ENCODE measurements around the gene ABCF1. TPM values are rescaled to one million over a fixed set of nuclear protein-coding genes. Genes with fewer than 3 reads are reported as not detected.

The ABCF1 gene
- total and polyA plus RNA-seq, 12 donors, result 32.6 to 49.1 (median 41.9) TPM

DNA sequence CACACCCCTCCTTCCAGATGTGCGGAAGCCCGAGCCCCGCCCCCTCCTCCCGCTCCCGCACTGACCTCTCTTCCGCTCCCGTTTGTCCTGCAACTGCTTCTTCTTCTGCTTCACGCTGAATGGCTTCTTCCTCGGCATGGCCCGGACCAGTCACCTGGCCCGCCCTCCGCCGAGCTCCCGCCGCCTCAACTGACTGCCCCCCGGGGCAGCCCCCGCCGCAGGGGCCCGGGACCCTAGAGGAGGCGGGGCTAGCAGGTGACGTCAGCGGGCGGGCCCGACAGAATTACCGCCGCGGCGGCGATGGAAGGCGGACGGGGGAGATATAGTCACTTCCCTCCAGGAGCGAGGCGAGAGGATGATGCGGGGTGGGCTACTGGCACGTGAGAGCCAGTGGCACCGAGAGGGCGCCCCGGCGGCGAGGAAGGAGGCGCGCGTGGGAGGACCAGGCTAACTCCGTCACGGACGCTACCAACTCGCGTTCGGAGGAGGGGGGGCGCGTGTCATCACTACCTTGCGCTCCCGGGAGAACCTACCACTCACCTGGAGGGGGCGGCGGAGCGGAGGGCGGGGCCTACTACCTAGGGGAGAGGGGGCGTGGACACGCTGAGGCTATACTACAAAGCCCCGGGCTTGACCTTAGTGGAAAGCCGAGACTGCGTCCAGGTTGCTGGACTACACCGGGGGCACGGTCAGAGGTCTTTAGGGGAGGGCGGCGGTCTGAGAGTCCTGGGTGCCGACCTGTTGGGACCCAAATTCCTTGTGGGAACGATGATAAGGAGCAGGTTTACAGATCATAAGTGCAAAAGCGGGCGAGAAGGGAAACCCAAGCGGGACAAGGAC is 15.0 kb upstream of the ABCF1 start, which contains the start of gene GNL1:
GNL1 (minus strand) TSS at position 424 of the 840 bp plus-strand sequence; CDS start at position 138, 286 bp downstream.
- H3K27me3 ChIP-seq, result no peaks in the 10 kb centered on the region
- intact Hi-C loops (cut with DNase I), result loop anchor here in 4 of 10 donors (1.0 to 10.0 kb wide), 5 partner anchors 15 to 529 kb away; partner anchors contain the start of genes ABCF1 (in 4 of the 4) and TUBB (in 3 of the 4)
- peak; percentile 92 to 95 for DNase-seq
- peak within 1 kb of the TSS; percentile 92 to 99 (median 96) for H3K27ac ChIP-seq
- peak within 1 kb of the TSS; percentile 65 to 99 (median 94) for H3K4me3 ChIP-seq
- peak; percentile 78 to 91 (median 84) for ATAC-seq
- WGBS, 2 donors, result 0% methylated on average over 70 to 71 of the region's 71 CpGs
- H3K4me1 ChIP-seq, result peaks cover 7 to 34% (median 29%) of the 10 kb centered on the region in 9 donors
- H3K36me3 ChIP-seq, result peaks cover 0 to 53% (median 31%) of the 10 kb centered on the region in 9 donors
- no peaks in the 10 kb centered on the region for H3K9me3 ChIP-seq
- TF ChIP-seq, protein P1, sequence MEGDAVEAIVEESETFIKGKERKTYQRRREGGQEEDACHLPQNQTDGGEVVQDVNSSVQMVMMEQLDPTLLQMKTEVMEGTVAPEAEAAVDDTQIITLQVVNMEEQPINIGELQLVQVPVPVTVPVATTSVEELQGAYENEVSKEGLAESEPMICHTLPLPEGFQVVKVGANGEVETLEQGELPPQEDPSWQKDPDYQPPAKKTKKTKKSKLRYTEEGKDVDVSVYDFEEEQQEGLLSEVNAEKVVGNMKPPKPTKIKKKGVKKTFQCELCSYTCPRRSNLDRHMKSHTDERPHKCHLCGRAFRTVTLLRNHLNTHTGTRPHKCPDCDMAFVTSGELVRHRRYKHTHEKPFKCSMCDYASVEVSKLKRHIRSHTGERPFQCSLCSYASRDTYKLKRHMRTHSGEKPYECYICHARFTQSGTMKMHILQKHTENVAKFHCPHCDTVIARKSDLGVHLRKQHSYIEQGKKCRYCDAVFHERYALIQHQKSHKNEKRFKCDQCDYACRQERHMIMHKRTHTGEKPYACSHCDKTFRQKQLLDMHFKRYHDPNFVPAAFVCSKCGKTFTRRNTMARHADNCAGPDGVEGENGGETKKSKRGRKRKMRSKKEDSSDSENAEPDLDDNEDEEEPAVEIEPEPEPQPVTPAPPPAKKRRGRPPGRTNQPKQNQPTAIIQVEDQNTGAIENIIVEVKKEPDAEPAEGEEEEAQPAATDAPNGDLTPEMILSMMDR (IDR thresholded peaks at IDR 0.05), result peak in 2 of 9 donors; percentile 8 to 16

DNA sequence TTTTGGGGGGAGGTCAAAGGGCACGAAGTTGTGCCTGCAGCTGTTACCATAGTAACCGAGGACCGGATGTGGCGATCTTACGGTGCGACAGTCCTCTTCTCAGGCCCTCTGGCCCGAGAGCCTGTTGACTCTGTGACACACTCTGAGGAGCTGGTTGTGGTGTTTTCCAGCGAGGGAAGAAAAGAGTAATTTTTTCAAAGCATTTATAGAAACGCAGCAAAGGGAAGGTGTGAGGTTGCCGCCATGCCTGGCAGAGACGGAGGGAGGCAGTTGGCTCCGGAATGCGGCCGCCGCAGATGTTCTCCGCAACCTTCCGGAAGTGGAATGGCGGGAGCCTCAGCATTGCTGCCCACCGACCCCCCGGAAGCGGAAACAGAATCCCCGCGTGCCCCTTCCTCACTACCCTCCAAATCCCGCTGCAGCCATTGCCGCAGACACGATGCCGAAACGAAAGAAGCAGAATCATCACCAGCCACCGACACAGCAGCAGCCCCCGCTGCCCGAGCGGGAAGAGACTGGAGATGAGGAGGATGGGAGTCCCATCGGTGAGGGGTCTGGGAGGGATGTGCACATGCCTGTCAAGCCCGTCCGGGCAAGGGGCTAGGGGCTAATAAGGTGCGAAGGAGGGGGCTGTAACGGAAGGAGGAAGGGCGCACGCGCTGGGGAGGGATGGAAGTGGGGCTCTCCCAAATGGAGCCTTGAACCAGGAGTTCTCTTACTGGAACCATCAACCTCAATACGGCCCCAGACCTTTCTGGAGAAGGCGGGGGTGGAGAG is 14.1 kb upstream of the ABCF1 start, which contains the start of gene PRR3:
PRR3 (plus strand) TSS at position 390 of the 777 bp plus-strand sequence; CDS start at position 440, 50 bp downstream.
- 1% methylated on average over 42 of the region's 42 CpGs for WGBS, 2 donors
- TF ChIP-seq, protein P1 (IDR thresholded peaks at IDR 0.05), result no peak
- intact Hi-C loops (cut with DNase I), result loop anchor here in 4 of 10 donors (1.0 to 10.0 kb wide), 5 partner anchors 14 to 528 kb away; partner anchors contain the start of genes ABCF1 (in 4 of the 4) and TUBB (in 3 of the 4)

DNA sequence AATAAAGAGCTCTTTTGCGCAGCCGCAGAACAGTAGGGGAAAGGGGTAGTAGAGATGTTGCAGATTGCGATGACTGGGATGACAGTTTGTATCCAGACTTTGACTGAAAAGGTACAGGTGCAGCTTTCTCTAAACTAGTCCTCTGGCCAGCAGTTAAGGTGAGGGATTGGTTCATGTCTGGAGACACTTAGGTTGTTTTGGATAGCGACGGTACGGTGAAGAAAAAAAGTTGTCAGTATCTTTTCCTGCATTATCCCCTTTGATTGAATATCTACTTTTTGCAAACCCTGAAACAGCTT is 13.6 kb upstream of the ABCF1 start:
- Histone ChIP-seq H3K27ac (peak overlapping the region; percentile 92 to 99 (median 96)), H3K4me3 (peak overlapping the region; percentile 65 to 99 (median 94)), H3K4me1 (peaks cover 7 to 34% (median 29%) of the 10 kb centered on the region in 9 donors), H3K27me3 (no peaks in the 10 kb centered on the region), H3K36me3 (peaks cover 0 to 53% (median 25%) of the 10 kb centered on the region in 9 donors), H3K9me3 (no peaks in the 10 kb centered on the region)
- no peak for DNase-seq
- TF ChIP-seq, protein P1 (IDR thresholded peaks at IDR 0.05), result no peak
- WGBS, 2 donors, result 2% methylated on average over 6 of the region's 6 CpGs
- ATAC-seq, result no peak
- intact Hi-C loops (cut with DNase I), result loop anchor here in 4 of 10 donors (2.0 to 10.0 kb wide), 4 partner anchors 13 to 527 kb away; partner anchors contain the start of genes ABCF1 (in 3 of the 4) and TUBB (in 3 of the 4)

More for the DNA sequence above, 14.1 kb upstream of the ABCF1 start, which contains the start of gene PRR3:
- peak within 1 kb of the TSS; percentile 92 to 99 (median 96) for H3K27ac ChIP-seq
- no peaks in the 10 kb centered on the region for H3K27me3 ChIP-seq
- H3K4me1 ChIP-seq, result peaks cover 7 to 34% (median 29%) of the 10 kb centered on the region in 9 donors
- H3K36me3 ChIP-seq, result peaks cover 0 to 53% (median 25%) of the 10 kb centered on the region in 9 donors
- DNase-seq (peak; percentile 81 to 92), ATAC-seq (peak; percentile 84 to 92 (median 86))
- H3K4me3 ChIP-seq, result peak within 1 kb of the TSS; percentile 65 to 99 (median 94)
- no peaks in the 10 kb centered on the region for H3K9me3 ChIP-seq

DNA sequence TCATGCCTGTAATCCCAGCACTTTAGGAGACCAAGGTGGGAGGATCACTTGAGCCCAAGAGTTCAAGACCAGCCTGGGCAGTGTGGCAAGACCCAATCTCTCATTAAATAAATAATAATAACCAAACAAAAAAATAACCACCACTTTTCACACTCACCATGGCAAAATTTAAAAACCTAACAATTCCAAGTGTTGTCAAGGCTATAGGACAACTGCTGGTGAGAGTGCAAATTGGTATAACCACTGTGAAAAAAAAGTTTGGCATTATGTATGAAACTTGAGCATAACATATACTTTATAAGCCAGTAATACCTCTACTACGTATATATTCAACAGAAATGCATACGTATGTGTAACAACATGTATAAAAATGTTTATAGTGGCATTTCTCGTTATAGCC is 10.3 kb upstream of the ABCF1 start:
- intact Hi-C loops (cut with DNase I), result no loop called here
- Histone ChIP-seq H3K4me3 (no peak overlapping the region), H3K27ac (no peak overlapping the region), H3K27me3 (no peaks in the 10 kb centered on the region), H3K4me1 (peaks cover 7 to 23% (median 18%) of the 10 kb centered on the region in 9 donors), H3K36me3 (peaks cover 0 to 48% (median 13%) of the 10 kb centered on the region in 9 donors), H3K9me3 (no peaks in the 10 kb centered on the region)
- no peak for DNase-seq
- ATAC-seq, result no peak
- TF ChIP-seq, protein P1 (IDR thresholded peaks at IDR 0.05), result no peak
- 97 to 99% methylated on average over 3 of the region's 3 CpGs for WGBS, 2 donors
